ENCODE measurements around the gene TRMT112.

GRCh38 chr11:64278576-64279190 is 38.7 kb downstream of the TRMT112 start:
- no peak for TF ChIP-seq CTCF (IDR thresholded peaks at IDR 0.05; ENCODE audit: low read depth, low read length)
- TF ChIP-seq POLR2A (IDR thresholded peaks at IDR 0.05; ENCODE audit: extremely low read depth, insufficient read length), result no peak

All from NB4 (cell line).